Esophagus (tissue), 2 donors: ENCODE data around the gene BDH1. TPM values are rescaled to one million over a fixed set of nuclear protein-coding genes. Genes with fewer than 3 reads are reported as not detected.
"Not testable (repeated sequence)": the region's sequence is repeated elsewhere in the genome, so short reads cannot be mapped to it uniquely, and the experiment has no call there.

Experiments used
- H3K27ac ChIP-seq, 2 donors: one replicate each; pipeline ENCODE4 v1.5.1; 2013; ENCODE audit warnings: low read depth in 2 of 2, mild to moderate bottlenecking in 2 of 2, inconsistent platforms in 1 of 2, low read length in 1 of 2, moderate library complexity in 1 of 2
- H3K27me3 ChIP-seq, 2 donors: one replicate each; pipeline ENCODE4 v1.6.1; 2013; ENCODE audit warnings: low read length in 2 of 2, control low read depth in 1 of 2, mild to moderate bottlenecking in 1 of 2; ENCODE audit not compliant: insufficient read depth in 2 of 2, control insufficient read depth in 1 of 2
- H3K36me3 ChIP-seq, 2 donors: one replicate each; pipeline ENCODE4 v1.6.1; 2013; ENCODE audit warnings: low read length in 1 of 2; ENCODE audit not compliant: control insufficient read depth in 2 of 2, insufficient read depth in 2 of 2
- H3K4me1 ChIP-seq, 2 donors: one replicate each; pipeline ENCODE4 v1.6.1; 2013; ENCODE audit warnings: low read length in 1 of 2; ENCODE audit not compliant: control insufficient read depth in 2 of 2, insufficient read depth in 2 of 2
- H3K4me3 ChIP-seq, 2 donors: one replicate each; pipeline ENCODE4 v1.5.1; 2013; ENCODE audit warnings: low read length in 2 of 2, mild to moderate bottlenecking in 2 of 2, low read depth in 1 of 2, moderate library complexity in 1 of 2
- H3K9me3 ChIP-seq, 2 donors: one replicate each; pipeline ENCODE4 v1.6.1; 2013; ENCODE audit warnings: mild to moderate bottlenecking in 2 of 2, low read depth in 1 of 2, low read length in 1 of 2, moderate library complexity in 1 of 2; ENCODE audit not compliant: control insufficient read depth in 2 of 2, insufficient read depth in 1 of 2
- WGBS, 2 donors: extraction: QIAGEN DNeasy Blood & Tissue Kit; methylation state at CpG; one replicate each; pipeline ENCODE4 v1.1.7; 2013; 5-methylcytosine and 5-hydroxymethylcytosine counted together
- polyA plus RNA-seq, 2 donors: library from polyadenylated mRNA; stranded (reverse); fragments of 200-250 nt; gene quantifications; one replicate each; pipeline ENCODE4 v1.2.3, GENCODE V29; 2013
- donor health status: healthy with polysubstance abuse.
- donor health status: Bipolar disorder and iron deficiency.

Gene BDH1
- polyA plus RNA-seq, 2 donors: 49.5 to 59.9 TPM

DNA sequence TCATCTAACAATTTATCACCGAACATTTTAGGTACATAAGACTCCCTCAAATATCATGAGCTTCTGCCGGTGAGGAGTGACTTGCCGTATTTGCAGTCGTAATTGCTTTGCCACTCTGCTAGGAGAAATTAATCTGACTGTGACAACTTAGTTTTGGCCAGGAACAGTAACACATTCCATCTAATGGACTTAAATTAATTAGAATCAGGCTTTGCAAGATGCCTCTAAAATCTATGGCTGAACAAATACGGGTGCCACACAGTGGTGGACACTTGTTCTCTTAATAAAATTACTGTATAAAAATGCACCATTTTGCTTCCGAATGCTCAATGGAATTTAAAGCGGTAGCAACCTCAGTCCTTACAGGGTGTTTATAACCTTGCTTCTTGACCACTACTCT is 27.6 kb upstream of the BDH1 start:
- no peaks in the 10 kb centered on the region for H3K4me1 ChIP-seq
- H3K36me3 ChIP-seq: no peaks in the 10 kb centered on the region
- no peaks in the 10 kb centered on the region for H3K27me3 ChIP-seq
- no peaks in the 10 kb centered on the region for H3K9me3 ChIP-seq
- no peak overlapping the region for H3K4me3 ChIP-seq
- 83 to 92% methylated on average over 7 of the region's 7 CpGs for WGBS, 2 donors
- no peak overlapping the region for H3K27ac ChIP-seq

- no peaks in the 10 kb centered on the region for H3K9me3 ChIP-seq
- no peak overlapping the region for H3K4me3 ChIP-seq
- WGBS, 2 donors: 76 to 81% methylated on average over 9 of the region's 9 CpGs
- H3K4me1 ChIP-seq: no peaks in the 10 kb centered on the region
- H3K27me3 ChIP-seq: no peaks in the 10 kb centered on the region
- H3K27ac ChIP-seq: no peak overlapping the region
- no peaks in the 10 kb centered on the region for H3K36me3 ChIP-seq
These were observed 24.5 kb upstream of the BDH1 start for GRCh38 chr3:197580253-197580691.

DNA sequence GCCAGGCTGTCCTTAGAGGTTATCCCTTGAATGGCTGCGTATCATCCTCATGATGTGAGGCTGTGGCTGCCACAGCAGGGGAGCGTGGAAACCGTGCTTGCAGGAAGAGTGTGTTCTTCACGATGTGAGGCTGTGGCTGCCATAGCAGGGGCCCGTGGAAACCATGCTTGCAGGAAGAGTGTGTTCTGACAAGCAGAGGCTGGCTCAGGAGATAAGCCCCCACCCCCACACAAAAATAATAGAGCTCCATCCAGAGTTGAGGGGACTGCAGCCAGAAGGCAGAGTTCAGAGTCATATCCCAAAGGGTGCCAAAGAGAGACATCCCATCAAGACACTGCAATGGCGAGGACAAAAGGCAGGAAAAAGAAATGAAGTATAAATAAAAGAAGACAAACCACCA is 22.6 kb upstream of the BDH1 start:
- no peak overlapping the region for H3K4me3 ChIP-seq
- no peaks in the 10 kb centered on the region for H3K4me1 ChIP-seq
- WGBS, 2 donors: 85 to 90% methylated on average over 6 of the region's 6 CpGs
- H3K27ac ChIP-seq: no peak overlapping the region
- no peaks in the 10 kb centered on the region for H3K27me3 ChIP-seq
- H3K36me3 ChIP-seq: no peaks in the 10 kb centered on the region
- H3K9me3 ChIP-seq: no peaks in the 10 kb centered on the region

GRCh38 chr3:197577366-197578074 is 21.8 kb upstream of the BDH1 start:
- 88% methylated on average over 13 of the region's 13 CpGs for WGBS, 2 donors
- H3K9me3 ChIP-seq: no peaks in the 10 kb centered on the region
- no peak overlapping the region for H3K4me3 ChIP-seq
- no peak overlapping the region for H3K27ac ChIP-seq
- no peaks in the 10 kb centered on the region for H3K4me1 ChIP-seq
- H3K36me3 ChIP-seq: no peaks in the 10 kb centered on the region
- no peaks in the 10 kb centered on the region for H3K27me3 ChIP-seq

- WGBS, 2 donors: 86 to 93% methylated on average over 8 of the region's 8 CpGs
- Histone ChIP-seq H3K27me3 (no peaks in the 10 kb centered on the region), H3K27ac (no peak overlapping the region), H3K4me1 (no peaks in the 10 kb centered on the region), H3K36me3 (no peaks in the 10 kb centered on the region), H3K9me3 (no peaks in the 10 kb centered on the region), H3K4me3 (no peak overlapping the region)
These were observed 21.1 kb upstream of the BDH1 start for GRCh38 chr3:197576838-197577237.

DNA sequence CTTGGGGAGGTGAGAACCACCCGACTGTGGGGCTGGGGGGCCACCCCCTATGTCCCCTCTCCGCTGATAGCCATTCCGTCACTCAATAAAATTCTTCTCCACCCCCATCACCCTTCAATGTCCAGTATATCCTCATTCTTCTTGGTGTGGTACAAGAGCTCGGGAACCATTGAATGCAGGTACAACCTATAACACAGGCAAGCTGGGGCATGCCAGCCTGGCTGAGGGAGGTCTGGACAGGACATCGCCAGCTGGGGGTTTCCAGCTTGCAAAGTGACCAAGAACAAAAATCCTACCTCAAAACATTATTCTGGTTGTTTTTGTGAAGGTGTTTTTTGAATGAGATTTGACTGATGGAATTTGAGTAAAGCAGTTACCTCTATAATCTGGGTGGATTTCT is 19.6 kb upstream of the BDH1 start:
- no peak overlapping the region for H3K4me3 ChIP-seq
- no peaks in the 10 kb centered on the region for H3K9me3 ChIP-seq
- no peaks in the 10 kb centered on the region for H3K4me1 ChIP-seq
- H3K36me3 ChIP-seq: no peaks in the 10 kb centered on the region
- WGBS, 2 donors: 80 to 89% methylated on average over 5 of the region's 5 CpGs
- no peak overlapping the region for H3K27ac ChIP-seq
- no peaks in the 10 kb centered on the region for H3K27me3 ChIP-seq

DNA sequence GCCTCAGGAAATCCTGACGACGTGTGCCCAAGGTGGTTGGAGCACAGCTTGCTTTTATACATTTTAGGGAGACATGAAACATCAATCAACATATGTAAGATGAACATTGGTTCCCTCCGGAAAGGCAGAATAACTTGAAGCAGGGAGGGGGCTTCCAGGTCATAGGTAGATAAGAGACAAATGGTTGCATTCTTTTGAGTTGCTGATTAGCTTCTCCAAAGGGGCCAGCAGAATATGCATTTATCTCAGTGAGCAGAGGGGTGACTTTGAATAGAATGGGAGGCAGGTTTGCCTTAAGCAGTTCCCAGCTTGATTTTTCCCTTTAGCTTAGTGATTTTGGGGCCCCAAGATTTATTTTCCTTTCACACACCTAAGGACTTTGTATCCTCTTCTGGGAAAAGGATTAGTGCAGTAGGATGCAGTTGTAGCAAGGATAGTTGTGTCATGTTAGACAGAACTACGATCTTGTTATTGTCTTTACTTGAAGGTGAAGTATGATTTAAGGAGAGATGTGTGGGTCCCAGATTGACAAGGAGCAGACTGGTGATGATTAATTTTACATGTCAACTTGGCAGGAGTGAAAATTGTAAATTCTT is 18.7 kb upstream of the BDH1 start:
- H3K4me1 ChIP-seq, H3K4me3 ChIP-seq: not testable (repeated sequence)
- WGBS, 2 donors: 37 to 40% methylated on average over 4 of the region's 4 CpGs

DNA sequence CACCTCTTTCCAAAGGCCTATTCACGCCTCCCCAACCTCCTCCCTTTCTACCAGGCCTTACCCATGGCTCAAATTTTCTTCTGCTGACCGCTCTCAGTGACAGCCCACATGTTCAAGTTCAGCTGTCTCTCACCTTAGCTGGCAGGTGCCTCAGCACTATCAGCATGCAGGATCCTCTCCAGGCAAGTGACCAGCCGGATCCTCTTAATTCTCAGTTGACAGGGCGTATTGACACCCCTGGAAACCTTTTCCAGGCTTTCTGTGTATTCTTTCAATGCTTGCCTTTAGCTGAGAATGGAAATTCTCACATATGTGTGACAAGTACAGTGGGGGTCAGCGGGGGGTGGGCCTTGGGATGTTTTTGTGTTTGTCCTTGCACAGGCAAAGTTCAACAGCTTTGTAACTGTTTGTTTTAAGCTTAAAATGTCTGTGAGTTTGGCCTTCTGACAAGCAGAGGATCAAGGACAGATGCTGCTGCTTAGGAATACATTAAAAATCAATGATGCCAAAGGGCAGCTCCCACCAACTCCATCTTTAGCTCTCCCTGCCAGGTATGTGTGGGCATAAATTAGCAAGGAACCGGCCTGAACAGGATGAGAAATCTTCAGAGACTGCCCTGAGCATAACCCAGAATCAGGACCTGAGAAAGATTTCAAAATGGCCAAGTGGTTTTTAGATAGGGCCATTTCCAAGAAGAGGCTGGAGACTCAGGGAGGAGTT is 17.4 kb upstream of the BDH1 start:
- no peak overlapping the region for H3K27ac ChIP-seq
- 70 to 72% methylated on average over 6 of the region's 6 CpGs for WGBS, 2 donors
- H3K4me3 ChIP-seq: no peak overlapping the region
- no peaks in the 10 kb centered on the region for H3K4me1 ChIP-seq
- H3K36me3 ChIP-seq: no peaks in the 10 kb centered on the region
- H3K9me3 ChIP-seq: no peaks in the 10 kb centered on the region
- no peaks in the 10 kb centered on the region for H3K27me3 ChIP-seq

More for the DNA sequence above, 18.7 kb upstream of the BDH1 start:
- not testable (repeated sequence) for H3K36me3 ChIP-seq, H3K9me3 ChIP-seq, H3K27ac ChIP-seq, H3K27me3 ChIP-seq

GRCh38 chr3:197571880-197572172 is 16.1 kb upstream of the BDH1 start:
- not testable (repeated sequence) for H3K4me1 ChIP-seq, H3K9me3 ChIP-seq, H3K4me3 ChIP-seq, H3K27me3 ChIP-seq, H3K27ac ChIP-seq, H3K36me3 ChIP-seq
